B cell (primary cell): ENCODE results near the gene MAP1LC3B2. TPM values are rescaled to one million over a fixed set of nuclear protein-coding genes. Genes with fewer than 3 reads are reported as not detected.
A peak's percentile ranks its signal among the peaks of the same experiment; 100 is the strongest.

ENCODE experiments used
- ATAC-seq: fragments of 200-7000 bp; cut with Tn5 transposase; one replicate; pipeline ENCODE4 v1.10.0; 2021; ENCODE audit warnings: low read depth, mild to moderate bottlenecking, moderate number of reproducible peaks, moderate library complexity
- CTCF ChIA-PET: fragments of 350-600 bp; sonication (Branson Sonifier 250); formaldehyde crosslinking; loops from one replicate; lab custom pipeline; 2021; ENCODE audit warnings: antibody characterized with exemption, inconsistent platforms; lab: Charles Lee
- POLR2A ChIA-PET: fragments of 350-600 bp; sonication (Branson Sonifier 250); formaldehyde crosslinking; loops from one replicate; lab custom pipeline; 2021; ENCODE audit warnings: antibody characterized with exemption; lab: Charles Lee
- DNase-seq: peaks from one replicate; pipeline ENCODE4 v3.0.0; 2013
- H2AFZ ChIP-seq: 2 replicates; pipeline ENCODE4 v1.6.1; 2012; ENCODE audit warnings: mild to moderate bottlenecking, low read depth, low read length; ENCODE audit not compliant: insufficient read depth, poor library complexity, severe bottlenecking
- H3K27ac ChIP-seq, 2 donors: 1 replicate in 1 of 2; 2 replicates in 1 of 2; pipeline ENCODE4 v1.5.1; 2012 to 2013; ENCODE audit warnings: low read length in 2 of 2, mild to moderate bottlenecking in 2 of 2, moderate library complexity in 1 of 2
- H3K27me3 ChIP-seq, 4 experiments: fragments of 200-600 bp in 1 of 4; sonication (generic) in 1 of 4; replicated peaks in 1 of 4; 1 replicate in 2 of 4; 2 replicates in 2 of 4; pipeline versions ENCODE4 v1.6.1 to v1.7.0; 2013 to 2016; ENCODE audit warnings: low read length in 3 of 4, mild to moderate bottlenecking in 2 of 4, mixed read lengths in 1 of 4, moderate library complexity in 1 of 4; ENCODE audit not compliant: insufficient read depth in 4 of 4, control insufficient read depth in 3 of 4; ENCODE audit errors: control extremely low read depth in 1 of 4
- H3K36me3 ChIP-seq, 2 experiments: replicated peaks in 1 of 2; 1 replicate in 1 of 2; 2 replicates in 1 of 2; pipeline versions ENCODE4 v1.6.1 to v1.7.1; 2013; ENCODE audit warnings: low read length in 1 of 2; ENCODE audit not compliant: insufficient read depth in 2 of 2, control insufficient read depth in 1 of 2; ENCODE audit errors: control extremely low read depth in 1 of 2, extremely low read depth in 1 of 2
- H3K4me1 ChIP-seq, 2 donors: fragments of 200-600 bp in 1 of 2; sonication (generic) in 1 of 2; 1 replicate in 1 of 2; 2 replicates in 1 of 2; pipeline versions ENCODE4 v1.5.1 to v1.6.1; 2013 to 2017; ENCODE audit warnings: low read length in 2 of 2; ENCODE audit not compliant: control insufficient read depth in 2 of 2, insufficient read depth in 2 of 2
- H3K4me2 ChIP-seq: replicated peaks from 2 replicates; pipeline ENCODE3; 2012; ENCODE audit warnings: mild to moderate bottlenecking, low read depth, low read length; ENCODE audit not compliant: poor library complexity, severe bottlenecking
- H3K4me3 ChIP-seq, 5 experiments: fragments of 200-600 bp in 1 of 5; sonication (generic) in 1 of 5; 1 replicate in 3 of 5; 2 replicates in 2 of 5; pipeline versions ENCODE4 v1.5.1 to v1.7.0; 2011 to 2016; ENCODE audit warnings: low read length in 4 of 5, mild to moderate bottlenecking in 4 of 5, low read depth in 2 of 5, control low read depth in 1 of 5, moderate library complexity in 1 of 5; ENCODE audit not compliant: insufficient read depth in 1 of 5; ENCODE audit errors: control extremely low read depth in 1 of 5, extremely low read depth in 1 of 5
- H3K79me2 ChIP-seq: fragments of 200-600 bp; sonication (generic); one replicate; pipeline ENCODE4 v1.6.0; 2016; ENCODE audit warnings: low read length; ENCODE audit not compliant: control insufficient read depth, insufficient read depth
- H3K9ac ChIP-seq: fragments of 200-600 bp; sonication (generic); 2 replicates; pipeline ENCODE4 v1.6.1; 2017; ENCODE audit warnings: mild to moderate bottlenecking, low read length, moderate library complexity
- H3K9me3 ChIP-seq, 3 donors: one replicate each; pipeline versions ENCODE4 v1.6.1 to v1.7.1; 2013; ENCODE audit warnings: low read length in 2 of 3; ENCODE audit not compliant: control insufficient read depth in 2 of 3, insufficient read depth in 1 of 3; ENCODE audit errors: control extremely low read depth in 1 of 3
- H4K20me1 ChIP-seq: 2 replicates; pipeline ENCODE4 v1.6.0; 2012; ENCODE audit warnings: mild to moderate bottlenecking, low read length; ENCODE audit not compliant: insufficient read depth, control insufficient read depth, poor library complexity, severe bottlenecking
- H3K27ac Mint-ChIP-seq: one replicate; pipeline ENCODE4 v1.8.0; 2021; ENCODE audit warnings: mixed read lengths
- H3K27me3 Mint-ChIP-seq: one replicate; pipeline ENCODE4 v1.8.0; 2021; ENCODE audit warnings: mixed read lengths
- H3K4me1 Mint-ChIP-seq: one replicate; pipeline ENCODE4 v1.8.0; 2021; ENCODE audit warnings: mixed read lengths
- H3K4me3 Mint-ChIP-seq: one replicate; pipeline ENCODE4 v1.8.0; 2021; ENCODE audit warnings: mixed read lengths
- H3K9me3 Mint-ChIP-seq: one replicate; pipeline ENCODE4 v1.8.0; 2022; ENCODE audit warnings: mixed read lengths; ENCODE audit not compliant: insufficient read depth
- EZH2 ChIP-seq: IDR thresholded peaks from 2 replicates; pipeline ENCODE4 v1.6.1; 2012; ENCODE audit warnings: borderline replicate concordance, low read depth, mild to moderate bottlenecking, moderate library complexity, low read length; ENCODE audit not compliant: insufficient read depth, poor library complexity, severe bottlenecking
- WGBS: methylation state at CpG from one replicate; pipeline ENCODE4 v1.1.5; 2013; ENCODE audit warnings: missing lambda C conversion rate; ENCODE audit not compliant: insufficient coverage; 5-methylcytosine and 5-hydroxymethylcytosine counted together
- intact Hi-C: fragments of 100-400 bp; cut with micrococcal nuclease; formaldehyde crosslinking; loops from one replicate; pipeline ENCODE4 v1.10.0; 2022
- polyA plus RNA-seq: library from polyadenylated mRNA; depleted of rRNA; stranded (reverse); fragments of >200 nt; gene quantifications from 2 replicates; pipeline ENCODE4 v1.2.3, GENCODE V29; 2012
- total RNA-seq, 2 donors: library from RNA; stranded (reverse); fragments of 120-200 nt in 1 of 2; gene quantifications; 1 replicate in 1 of 2; 2 replicates in 1 of 2; pipeline versions ENCODE4 v1.2.3 to v1.2.4, GENCODE V29; 2013 to 2022
- TF ChIP-seq, protein P1 (sequence below): fragments of 200-600 bp; IDR thresholded peaks from one replicate; pipeline ENCODE4 v1.8.0; 2022; ENCODE audit warnings: antibody characterized with exemption, mild to moderate bottlenecking

Gene MAP1LC3B2
- total and polyA plus RNA-seq, 2 donors (not counting 1 experiment from before 2014, with no cell fraction given): 0.28 to 1.0 TPM

DNA sequence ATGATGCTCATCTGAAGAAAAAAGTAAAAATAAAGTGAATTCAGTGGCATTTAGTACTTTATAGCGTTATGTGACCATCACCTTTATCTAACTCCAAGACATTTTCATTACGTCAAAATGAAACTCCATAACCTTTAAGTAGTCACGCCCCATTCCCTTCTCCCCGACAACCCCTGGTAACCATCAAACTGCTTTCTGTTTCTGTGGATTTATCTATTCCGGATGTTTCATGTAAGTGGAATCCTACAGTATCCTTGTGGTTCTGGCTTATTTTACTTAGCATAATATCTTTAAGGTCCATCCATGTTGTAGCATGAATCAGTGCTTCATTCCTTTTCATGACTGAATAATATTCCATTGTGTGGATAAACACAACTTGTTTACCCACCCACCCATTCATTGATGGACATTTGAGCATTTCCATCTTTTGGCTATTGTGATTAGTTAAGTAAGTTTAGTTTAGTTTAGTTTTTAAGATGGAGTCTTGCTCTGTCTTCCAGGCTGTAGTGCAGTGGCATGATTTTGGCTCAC is 18.5 kb upstream of the MAP1LC3B2 start:
- H3K4me3 ChIP-seq: no peak overlapping the region
- no peak for TF ChIP-seq EZH2
- TF ChIP-seq, protein P1, sequence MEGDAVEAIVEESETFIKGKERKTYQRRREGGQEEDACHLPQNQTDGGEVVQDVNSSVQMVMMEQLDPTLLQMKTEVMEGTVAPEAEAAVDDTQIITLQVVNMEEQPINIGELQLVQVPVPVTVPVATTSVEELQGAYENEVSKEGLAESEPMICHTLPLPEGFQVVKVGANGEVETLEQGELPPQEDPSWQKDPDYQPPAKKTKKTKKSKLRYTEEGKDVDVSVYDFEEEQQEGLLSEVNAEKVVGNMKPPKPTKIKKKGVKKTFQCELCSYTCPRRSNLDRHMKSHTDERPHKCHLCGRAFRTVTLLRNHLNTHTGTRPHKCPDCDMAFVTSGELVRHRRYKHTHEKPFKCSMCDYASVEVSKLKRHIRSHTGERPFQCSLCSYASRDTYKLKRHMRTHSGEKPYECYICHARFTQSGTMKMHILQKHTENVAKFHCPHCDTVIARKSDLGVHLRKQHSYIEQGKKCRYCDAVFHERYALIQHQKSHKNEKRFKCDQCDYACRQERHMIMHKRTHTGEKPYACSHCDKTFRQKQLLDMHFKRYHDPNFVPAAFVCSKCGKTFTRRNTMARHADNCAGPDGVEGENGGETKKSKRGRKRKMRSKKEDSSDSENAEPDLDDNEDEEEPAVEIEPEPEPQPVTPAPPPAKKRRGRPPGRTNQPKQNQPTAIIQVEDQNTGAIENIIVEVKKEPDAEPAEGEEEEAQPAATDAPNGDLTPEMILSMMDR: no peak
- WGBS: no CpG with 5 or more reads among the region's 5 CpGs
- H4K20me1 ChIP-seq: no peaks in the 10 kb centered on the region
- no peak overlapping the region for H3K9ac ChIP-seq
- peaks cover 0 to 4% (median 0%) of the 10 kb centered on the region in 3 donors for H3K9me3 ChIP-seq
- POLR2A ChIA-PET: interaction anchor here (1.7 kb wide), 1 partner anchor 19 kb away, joined by 6 read pairs; no protein-coding TSS in a partner anchor
- peaks cover 41% of the 10 kb centered on the region in 2 donors for H3K4me1 ChIP-seq
- Mint-ChIP-seq H3K27ac (no peak overlapping the region), H3K9me3 (peaks cover 3% of the 10 kb centered on the region), H3K4me1 (peaks cover 41% of the 10 kb centered on the region), H3K4me3 (no peak overlapping the region), H3K27me3 (no peaks in the 10 kb centered on the region)
- no peaks in the 10 kb centered on the region for H3K79me2 ChIP-seq
- ATAC-seq (no peak), DNase-seq (no peak)
- intact Hi-C loops: no loop called here
- CTCF ChIA-PET: interaction anchor here (1.4 kb wide), 2 partner anchors 19 to 304 kb away, joined by 3 to 4 read pairs; partner anchors contain the start of gene MAP1LC3B2
- H3K4me2 ChIP-seq: no peak overlapping the region
- H3K36me3 ChIP-seq: no peaks in the 10 kb centered on the region
- H2AFZ ChIP-seq: no peak overlapping the region
- no peaks in the 10 kb centered on the region for H3K27me3 ChIP-seq
- H3K27ac ChIP-seq: no peak overlapping the region

DNA sequence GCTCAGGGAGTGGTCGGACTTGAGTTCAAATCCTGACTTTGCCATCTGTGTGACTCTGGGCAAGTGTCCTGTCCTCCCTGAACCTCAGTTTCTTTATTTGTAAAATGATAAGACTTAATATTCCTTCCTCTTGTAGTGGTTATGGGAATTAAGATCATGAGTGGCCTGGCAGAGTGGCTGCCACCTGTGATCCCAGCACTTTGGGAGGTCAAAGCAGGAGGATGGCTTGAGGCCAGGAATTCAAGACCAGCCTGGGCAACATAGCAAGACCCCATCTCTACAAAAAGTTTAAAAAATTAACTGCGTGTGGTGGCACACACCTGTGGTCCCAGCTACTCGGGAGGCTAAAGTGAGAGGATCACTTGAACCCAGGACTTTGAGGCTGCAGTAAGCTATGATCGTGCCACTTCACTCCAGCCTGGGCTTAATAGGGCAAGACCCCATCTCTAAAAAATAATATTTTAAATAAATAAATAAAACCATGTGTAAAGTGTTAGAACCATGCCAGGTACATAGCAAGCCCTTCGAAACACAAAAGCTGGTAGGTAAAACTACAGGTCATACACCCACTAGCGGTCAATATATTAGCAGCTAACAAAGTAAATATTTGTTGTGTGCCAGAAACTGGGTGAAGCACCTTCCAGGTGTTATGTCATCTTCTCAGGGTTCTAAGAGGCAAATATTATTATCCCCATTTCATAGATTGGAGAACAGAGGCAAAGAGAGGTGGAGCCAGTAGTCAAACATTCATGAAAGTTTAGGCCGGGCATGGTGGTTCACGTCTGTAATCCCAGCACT is 17.4 kb upstream of the MAP1LC3B2 start:
- H3K4me1 Mint-ChIP-seq: peaks cover 34% of the 10 kb centered on the region
- no peak overlapping the region for H3K4me3 Mint-ChIP-seq
- WGBS: 98% methylated on average over 4 of the region's 8 CpGs
- H3K36me3 ChIP-seq: no peaks in the 10 kb centered on the region
- H4K20me1 ChIP-seq: no peaks in the 10 kb centered on the region
- peaks cover 0 to 4% (median 0%) of the 10 kb centered on the region in 3 donors for H3K9me3 ChIP-seq
- intact Hi-C loops: no loop called here
- no peak overlapping the region for H3K4me3 ChIP-seq
- TF ChIP-seq EZH2: no peak
- POLR2A ChIA-PET: no interaction called here
- H2AFZ ChIP-seq: no peak overlapping the region
- H3K27me3 Mint-ChIP-seq: no peaks in the 10 kb centered on the region
- no peak overlapping the region for H3K9ac ChIP-seq
- no peaks in the 10 kb centered on the region for H3K27me3 ChIP-seq
- ATAC-seq (no peak), DNase-seq (no peak)
- CTCF ChIA-PET: no interaction called here
- peaks cover 36% of the 10 kb centered on the region in 2 donors for H3K4me1 ChIP-seq
- peak overlapping the region; percentile 33 for H3K27ac Mint-ChIP-seq
- no peak overlapping the region for H3K27ac ChIP-seq
- peaks cover 3% of the 10 kb centered on the region for H3K9me3 Mint-ChIP-seq
- no peak overlapping the region for H3K4me2 ChIP-seq
- H3K79me2 ChIP-seq: no peaks in the 10 kb centered on the region
